ENCODE measurements around the gene ADM2. TPM values are rescaled to one million over a fixed set of nuclear protein-coding genes. Genes with fewer than 3 reads are reported as not detected.

ADM2 gene
- total and polyA plus RNA-seq, 2 of the 13 experiments (the other 11 are each of a cell fraction or from before 2014, with no cell fraction given): 1.2 to 3.0 TPM

DNA sequence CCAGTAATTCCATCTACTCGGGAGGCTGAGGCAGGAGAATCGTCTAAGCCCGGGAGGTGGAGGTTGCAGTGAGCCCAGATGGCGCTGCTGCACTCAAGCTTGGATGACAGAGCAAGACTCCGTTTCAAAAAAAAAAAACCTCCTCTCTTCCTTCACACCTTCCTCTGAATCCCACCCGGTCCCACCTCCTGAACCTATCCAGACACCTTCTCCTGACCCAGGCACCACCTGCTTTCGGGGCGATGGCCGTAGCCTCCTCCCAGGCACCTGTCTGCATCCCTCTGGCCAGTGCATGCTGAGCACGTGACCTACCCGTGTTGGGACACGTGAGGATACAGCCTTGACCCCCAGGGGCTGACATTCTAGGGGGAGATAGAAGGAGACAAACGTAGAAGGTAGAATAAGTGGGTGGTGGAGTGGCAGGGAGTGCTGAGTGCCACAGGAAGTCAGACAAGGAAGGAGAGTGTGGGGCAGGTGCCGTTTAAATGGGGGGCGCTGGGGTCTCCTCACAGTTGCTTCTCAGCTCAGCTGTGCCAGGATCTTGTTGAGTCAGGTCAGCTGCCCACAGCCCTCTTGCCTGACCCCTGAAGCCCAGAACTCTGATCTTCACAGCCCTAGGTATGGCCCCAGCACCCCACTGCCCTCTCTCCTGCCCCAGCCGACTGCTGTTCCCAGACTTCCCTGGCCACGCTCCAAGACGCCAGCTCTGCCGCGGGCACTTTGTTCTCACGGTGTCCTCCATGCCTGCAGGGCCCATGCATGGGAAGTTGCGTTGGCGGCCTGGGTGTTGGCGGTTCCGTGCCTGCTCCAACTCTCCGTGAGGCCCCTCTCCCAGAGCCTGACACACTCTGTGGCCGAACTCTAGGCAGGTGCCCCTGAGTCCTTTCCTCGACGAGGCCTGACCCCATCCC, 4.1 kb downstream of the ADM2 start (continued):
- no peak for TF ChIP-seq ZSCAN31 (CRISPR knock-in tag; IDR thresholded peaks at IDR 0.05; ENCODE audit: low read depth)
- TF ChIP-seq POLR2G (IDR thresholded peaks at IDR 0.05; ENCODE audit: low read depth, low read length): peak; percentile 68
- TF ChIP-seq, protein P1, sequence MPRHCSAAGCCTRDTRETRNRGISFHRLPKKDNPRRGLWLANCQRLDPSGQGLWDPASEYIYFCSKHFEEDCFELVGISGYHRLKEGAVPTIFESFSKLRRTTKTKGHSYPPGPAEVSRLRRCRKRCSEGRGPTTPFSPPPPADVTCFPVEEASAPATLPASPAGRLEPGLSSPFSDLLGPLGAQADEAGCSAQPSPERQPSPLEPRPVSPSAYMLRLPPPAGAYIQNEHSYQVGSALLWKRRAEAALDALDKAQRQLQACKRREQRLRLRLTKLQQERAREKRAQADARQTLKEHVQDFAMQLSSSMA (CRISPR knock-in tag; IDR thresholded peaks at IDR 0.05): no peak
- TF ChIP-seq, protein P2, sequence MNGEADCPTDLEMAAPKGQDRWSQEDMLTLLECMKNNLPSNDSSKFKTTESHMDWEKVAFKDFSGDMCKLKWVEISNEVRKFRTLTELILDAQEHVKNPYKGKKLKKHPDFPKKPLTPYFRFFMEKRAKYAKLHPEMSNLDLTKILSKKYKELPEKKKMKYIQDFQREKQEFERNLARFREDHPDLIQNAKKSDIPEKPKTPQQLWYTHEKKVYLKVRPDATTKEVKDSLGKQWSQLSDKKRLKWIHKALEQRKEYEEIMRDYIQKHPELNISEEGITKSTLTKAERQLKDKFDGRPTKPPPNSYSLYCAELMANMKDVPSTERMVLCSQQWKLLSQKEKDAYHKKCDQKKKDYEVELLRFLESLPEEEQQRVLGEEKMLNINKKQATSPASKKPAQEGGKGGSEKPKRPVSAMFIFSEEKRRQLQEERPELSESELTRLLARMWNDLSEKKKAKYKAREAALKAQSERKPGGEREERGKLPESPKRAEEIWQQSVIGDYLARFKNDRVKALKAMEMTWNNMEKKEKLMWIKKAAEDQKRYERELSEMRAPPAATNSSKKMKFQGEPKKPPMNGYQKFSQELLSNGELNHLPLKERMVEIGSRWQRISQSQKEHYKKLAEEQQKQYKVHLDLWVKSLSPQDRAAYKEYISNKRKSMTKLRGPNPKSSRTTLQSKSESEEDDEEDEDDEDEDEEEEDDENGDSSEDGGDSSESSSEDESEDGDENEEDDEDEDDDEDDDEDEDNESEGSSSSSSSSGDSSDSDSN (CRISPR knock-in tag; IDR thresholded peaks at IDR 0.05): no peak; the same call in 1 of the 2 replicates
- 0 out of 2 replicates have a peak, but pooled peaks have one; percentile 25 for TF ChIP-seq ZNF691 (CRISPR knock-in tag; IDR thresholded peaks at IDR 0.05; ENCODE audit: borderline replicate concordance, low read depth)
- TF ChIP-seq LCORL (IDR thresholded peaks at IDR 0.05): no peak
- no peak; the same call in 1 of the 2 replicates for TF ChIP-seq LCORL (CRISPR knock-in tag; IDR thresholded peaks at IDR 0.05)
- peak; percentile 94 for TF ChIP-seq BHLHE40 (IDR thresholded peaks at IDR 0.05; ENCODE audit: low read length)
- TF ChIP-seq, protein P3, sequence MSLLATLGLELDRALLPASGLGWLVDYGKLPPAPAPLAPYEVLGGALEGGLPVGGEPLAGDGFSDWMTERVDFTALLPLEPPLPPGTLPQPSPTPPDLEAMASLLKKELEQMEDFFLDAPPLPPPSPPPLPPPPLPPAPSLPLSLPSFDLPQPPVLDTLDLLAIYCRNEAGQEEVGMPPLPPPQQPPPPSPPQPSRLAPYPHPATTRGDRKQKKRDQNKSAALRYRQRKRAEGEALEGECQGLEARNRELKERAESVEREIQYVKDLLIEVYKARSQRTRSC (CRISPR knock-in tag; IDR thresholded peaks at IDR 0.05; ENCODE audit: low read depth): no peak
- peak; percentile 23; the same call in 1 of the 2 replicates for TF ChIP-seq ARNT2 (CRISPR knock-in tag; IDR thresholded peaks at IDR 0.05; ENCODE audit: low read depth)
- no peak for TF ChIP-seq CHCHD3 (CRISPR knock-in tag; IDR thresholded peaks at IDR 0.05)
- TF ChIP-seq NONO (IDR thresholded peaks at IDR 0.05): no peak
- TF ChIP-seq NONO (CRISPR knock-in tag; conservative IDR thresholded peaks at IDR 0.05): peak; percentile 86
- no peak for TF ChIP-seq ASH2L (IDR thresholded peaks at IDR 0.05; ENCODE audit: insufficient read length, low read depth, low read length)
- no peak for TF ChIP-seq ZFP62 (CRISPR knock-in tag; IDR thresholded peaks at IDR 0.05)
- TF ChIP-seq ZNF839 (CRISPR knock-in tag; IDR thresholded peaks at IDR 0.05; ENCODE audit: borderline replicate concordance): no peak
- TF ChIP-seq, protein P4, sequence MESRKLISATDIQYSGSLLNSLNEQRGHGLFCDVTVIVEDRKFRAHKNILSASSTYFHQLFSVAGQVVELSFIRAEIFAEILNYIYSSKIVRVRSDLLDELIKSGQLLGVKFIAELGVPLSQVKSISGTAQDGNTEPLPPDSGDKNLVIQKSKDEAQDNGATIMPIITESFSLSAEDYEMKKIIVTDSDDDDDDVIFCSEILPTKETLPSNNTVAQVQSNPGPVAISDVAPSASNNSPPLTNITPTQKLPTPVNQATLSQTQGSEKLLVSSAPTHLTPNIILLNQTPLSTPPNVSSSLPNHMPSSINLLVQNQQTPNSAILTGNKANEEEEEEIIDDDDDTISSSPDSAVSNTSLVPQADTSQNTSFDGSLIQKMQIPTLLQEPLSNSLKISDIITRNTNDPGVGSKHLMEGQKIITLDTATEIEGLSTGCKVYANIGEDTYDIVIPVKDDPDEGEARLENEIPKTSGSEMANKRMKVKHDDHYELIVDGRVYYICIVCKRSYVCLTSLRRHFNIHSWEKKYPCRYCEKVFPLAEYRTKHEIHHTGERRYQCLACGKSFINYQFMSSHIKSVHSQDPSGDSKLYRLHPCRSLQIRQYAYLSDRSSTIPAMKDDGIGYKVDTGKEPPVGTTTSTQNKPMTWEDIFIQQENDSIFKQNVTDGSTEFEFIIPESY (CRISPR knock-in tag; IDR thresholded peaks at IDR 0.05): peak; percentile 33; the same call in 1 of the 2 replicates
- no peak for TF ChIP-seq MATR3 (CRISPR knock-in tag; IDR thresholded peaks at IDR 0.05)
- peak; percentile 80 for TF ChIP-seq RXRB (CRISPR knock-in tag; IDR thresholded peaks at IDR 0.05; ENCODE audit: borderline replicate concordance)
- peak; percentile 36; the same call in 1 of the 2 replicates for TF ChIP-seq GABPB1 (CRISPR knock-in tag; IDR thresholded peaks at IDR 0.05)
- no peak for TF ChIP-seq MTF1 (CRISPR knock-in tag; IDR thresholded peaks at IDR 0.05)
- no peak for TF ChIP-seq U2AF1 (optimal IDR thresholded peaks at IDR 0.05; ENCODE audit: low read depth, low read length)

Data from HepG2 (cell line).